Activated naive CD8-positive, alpha-beta T cell treated with anti-CD3 and anti-CD28 coated beads, Interleukin-2, amount 50 U/mL, for 16 hours (primary cell): Measurements from ENCODE around the gene ZNF224.

Experiments used
- DNase-seq: peaks from one replicate; pipeline ENCODE4 v3.0.0-alpha.2; 2020; ENCODE audit warnings: low read depth, low spot score

ZNF224 gene

DNA sequence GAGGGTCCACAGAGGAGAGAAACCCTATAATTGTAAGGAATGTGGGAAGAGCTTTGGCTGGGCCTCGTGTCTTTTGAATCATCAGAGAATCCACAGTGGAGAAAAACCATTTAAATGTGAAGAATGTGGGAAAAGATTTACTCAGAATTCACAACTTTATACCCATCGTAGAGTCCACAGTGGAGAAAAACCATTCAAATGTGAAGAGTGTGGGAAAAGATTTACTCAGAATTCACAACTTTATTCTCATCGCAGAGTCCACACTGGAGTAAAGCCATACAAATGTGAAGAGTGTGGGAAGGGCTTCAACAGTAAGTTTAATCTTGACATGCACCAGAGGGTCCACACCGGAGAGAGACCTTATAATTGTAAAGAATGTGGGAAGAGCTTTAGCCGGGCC, 37.8 kb downstream of the ZNF224 start:
- DNase-seq = no peak

DNA sequence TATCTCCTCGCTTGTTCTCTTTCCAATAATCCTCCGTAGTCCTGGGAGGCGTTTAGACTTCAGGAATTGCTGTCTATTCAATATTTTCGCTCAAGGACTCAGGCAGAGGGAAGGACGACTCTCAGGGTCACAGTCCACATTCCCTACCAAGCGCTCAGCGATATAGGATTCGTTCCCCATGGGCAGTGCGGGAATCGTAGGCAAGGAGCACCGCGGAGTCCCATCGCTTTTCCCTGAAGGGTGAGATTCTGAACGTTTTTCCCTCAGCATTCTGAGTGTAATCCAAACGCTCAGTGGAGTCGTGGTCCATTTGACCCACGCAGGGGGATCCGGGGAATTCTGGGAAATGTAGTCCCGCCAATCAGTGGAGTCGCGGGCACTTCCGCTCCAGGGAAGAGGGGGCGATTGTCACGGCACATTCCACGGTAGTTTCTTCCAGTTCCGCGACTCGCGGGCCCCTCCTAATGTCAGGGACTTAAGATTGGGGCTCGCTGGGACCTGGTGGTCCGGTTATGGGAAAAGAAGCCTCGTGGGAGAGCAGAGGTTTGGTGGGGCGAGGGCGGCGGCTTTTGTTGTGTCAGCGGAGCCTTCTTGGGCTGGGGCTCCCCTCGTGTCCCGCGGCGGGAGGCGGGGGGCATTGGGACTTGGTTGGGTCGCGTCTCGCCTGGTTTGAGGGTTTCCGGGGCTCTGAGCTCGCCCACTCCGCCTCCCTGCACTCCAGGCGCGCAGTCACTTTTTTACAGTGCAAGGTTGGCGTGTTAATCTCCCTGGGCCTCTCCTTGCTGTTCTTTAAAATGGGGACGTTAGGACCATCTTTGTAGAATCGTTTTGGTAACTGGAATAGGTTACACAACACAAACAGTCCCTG, 47.3 kb downstream of the ZNF224 start, which contains the start of gene ZNF234:
ZNF234 (plus strand) TSS at position 364 of the 868 bp plus-strand sequence. CDS start 3,079 bp downstream, outside the sequence.
- DNase-seq = peak; percentile 41

DNA sequence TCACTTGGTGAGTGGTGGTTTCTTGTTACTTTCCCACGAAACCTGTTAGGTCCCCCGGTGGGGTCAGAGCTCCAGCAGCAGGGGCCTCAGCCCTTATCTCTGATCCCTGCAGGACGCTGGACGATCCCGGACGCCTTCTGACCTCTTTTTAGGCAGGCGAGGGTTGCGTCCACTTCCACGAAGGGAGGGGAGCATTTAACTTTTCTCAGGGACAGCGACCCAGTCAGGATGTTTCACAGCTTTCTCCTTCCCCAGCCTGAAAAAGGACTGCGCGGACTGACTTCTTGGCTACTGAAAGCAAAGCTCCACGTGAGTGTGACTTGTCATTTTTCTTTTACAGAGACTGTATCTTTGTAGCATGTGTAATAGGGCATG, 47.9 kb downstream of the ZNF224 start:
- no peak for DNase-seq

DNA sequence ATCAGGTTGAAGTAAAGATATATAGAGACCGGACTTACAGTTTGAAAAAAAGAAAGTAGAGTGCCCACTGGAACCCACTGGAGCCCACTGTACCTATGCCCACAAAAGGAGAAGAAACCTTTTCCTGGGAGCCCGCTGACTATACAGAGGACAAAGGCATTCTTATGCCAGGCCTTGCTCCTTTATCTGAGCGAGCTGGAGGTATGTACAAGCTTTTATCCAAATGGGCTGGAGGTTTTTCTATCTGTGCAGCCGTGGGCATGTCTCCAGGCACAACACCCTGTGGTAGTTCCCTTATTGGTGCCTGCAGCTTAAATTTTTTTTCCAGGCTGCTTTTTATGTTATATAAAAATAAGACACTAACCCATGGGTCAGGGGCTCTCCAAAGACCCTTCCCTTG, 55.6 kb downstream of the ZNF224 start:
- no peak for DNase-seq

DNA sequence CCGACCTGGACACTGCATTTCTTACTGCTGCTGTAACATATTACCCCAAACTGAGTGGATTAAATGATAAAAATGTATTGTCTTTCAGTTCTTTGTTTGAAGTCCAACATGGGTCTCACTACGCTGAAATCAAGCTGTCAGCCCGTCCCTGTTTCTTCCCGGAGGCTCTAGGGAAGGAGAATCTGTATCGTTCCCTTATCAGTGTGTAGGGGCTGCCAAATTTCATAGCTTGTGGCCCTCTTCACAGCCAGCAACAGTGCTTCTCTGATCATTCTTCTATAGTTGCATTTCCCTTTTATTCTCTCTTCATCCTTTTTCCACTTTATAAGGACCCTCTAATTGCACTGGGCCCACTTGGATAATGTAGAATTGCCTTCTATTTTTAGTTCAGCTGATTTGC, 57.3 kb downstream of the ZNF224 start:
- DNase-seq = no peak

DNA sequence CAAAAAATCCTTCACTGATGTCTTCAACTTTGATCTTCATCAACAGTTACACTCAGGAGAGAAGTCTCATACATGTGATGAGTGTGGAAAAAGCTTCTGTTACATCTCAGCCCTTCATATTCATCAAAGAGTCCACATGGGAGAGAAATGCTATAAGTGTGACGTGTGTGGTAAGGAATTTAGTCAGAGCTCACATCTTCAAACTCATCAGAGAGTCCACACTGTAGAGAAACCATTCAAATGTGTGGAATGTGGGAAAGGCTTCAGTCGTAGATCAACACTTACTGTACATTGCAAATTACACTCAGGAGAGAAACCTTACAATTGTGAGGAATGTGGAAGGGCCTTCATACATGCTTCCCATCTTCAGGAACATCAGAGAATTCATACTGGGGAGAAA, 62.3 kb downstream of the ZNF224 start:
- DNase-seq = no peak
